DMS114 treated with DMSO at 0.1 percent for 48 hours (cell line): ENCODE data around the gene NCBP1.
"Not testable (repeated sequence)": the region's sequence is repeated elsewhere in the genome, so short reads cannot be mapped to it uniquely, and the experiment has no call there.

Source experiments
- DNase-seq: peaks from one replicate; lab custom pipeline; 2025; ENCODE audit not compliant: unreplicated experiment; lab: John Stamatoyannopoulos, UW

Gene NCBP1

GRCh38 chr9:97668485-97668884 lies 34.9 kb downstream of the NCBP1 start:
- no peak for DNase-seq

- no peak for DNase-seq
Measured at GRCh38 chr9:97670586-97670985, 37.0 kb downstream of the NCBP1 start.

GRCh38 chr9:97672403-97672802 lies 38.8 kb downstream of the NCBP1 start:
- DNase-seq: no peak

- DNase-seq: no peak
Measured at GRCh38 chr9:97673922-97674321, 40.3 kb downstream of the NCBP1 start.

GRCh38 chr9:97675655-97676054 lies 42.0 kb downstream of the NCBP1 start:
- DNase-seq: no peak

GRCh38 chr9:97682242-97682641 lies 48.6 kb downstream of the NCBP1 start:
- DNase-seq: no peak

GRCh38 chr9:97688654-97689053 lies 55.0 kb downstream of the NCBP1 start:
- DNase-seq: no peak

- no peak for DNase-seq
Measured at GRCh38 chr9:97689401-97690180, 56.0 kb downstream of the NCBP1 start.

- DNase-seq: no peak
Measured at GRCh38 chr9:97694769-97695168, 61.1 kb downstream of the NCBP1 start.

GRCh38 chr9:97695390-97695789 lies 61.8 kb downstream of the NCBP1 start:
- DNase-seq: no peak

- no peak for DNase-seq
Measured at GRCh38 chr9:97695995-97696802, 62.6 kb downstream of the NCBP1 start.

- DNase-seq: peak; percentile 81
Measured at GRCh38 chr9:97696803-97697601, 63.4 kb downstream of the NCBP1 start, which contains the start of gene XPA. Gene XPA, minus strand, starts transcription at chr9:97697340. Its CDS starts 48 bp downstream, at chr9:97697292.

GRCh38 chr9:97697837-97698236 lies 64.2 kb downstream of the NCBP1 start:
- DNase-seq: no peak

GRCh38 chr9:97698865-97699264 lies 65.2 kb downstream of the NCBP1 start:
- no peak for DNase-seq

GRCh38 chr9:97699281-97699680 lies 65.7 kb downstream of the NCBP1 start:
- DNase-seq: not testable (repeated sequence)

GRCh38 chr9:97699824-97700223 lies 66.2 kb downstream of the NCBP1 start:
- DNase-seq: not testable (repeated sequence)

- DNase-seq: no peak
Measured at GRCh38 chr9:97703437-97704344, 70.1 kb downstream of the NCBP1 start.

- DNase-seq: no peak
Measured at GRCh38 chr9:97704345-97704677, 70.7 kb downstream of the NCBP1 start.

GRCh38 chr9:97704851-97705250 lies 71.2 kb downstream of the NCBP1 start:
- DNase-seq: no peak

- no peak for DNase-seq
Measured at GRCh38 chr9:97705354-97705950, 71.8 kb downstream of the NCBP1 start.
